Measurements from ENCODE around the gene UGT1A8.
A peak's percentile ranks its signal among the peaks of the same experiment; 100 is the strongest.

UGT1A8 gene

GRCh38 chr2:233791151-233791882, 173.9 kb downstream of the UGT1A8 start:
- DNase-seq (ENCODE audit: low spot score), result no peak
- no peak overlapping the region for H3K18ac ChIP-seq (ENCODE audit: low read length)
- H3K9ac ChIP-seq (ENCODE audit: low read depth, low read length, poor library complexity), result peak overlapping the region; percentile 3
- H2BK5ac ChIP-seq (ENCODE audit: low read length), result no peak overlapping the region
- no peaks in the 10 kb centered on the region for H3K79me1 ChIP-seq (ENCODE audit: low read depth, low read length)
- no peak overlapping the region for H3K4ac ChIP-seq (ENCODE audit: low read length)
- no peaks in the 10 kb centered on the region for H3K36me3 ChIP-seq (replicated peaks in 1 of 2; ENCODE audit: control insufficient read depth in 2 of 2, insufficient read depth in 2 of 2, low read length in 2 of 2)
- no peak overlapping the region for H3K23ac ChIP-seq (ENCODE audit: low read depth, low read length, poor library complexity)
- H3K4me3 ChIP-seq (ENCODE audit: low read length in 2 of 2), result no peak overlapping the region
- no peak overlapping the region for H2BK120ac ChIP-seq (ENCODE audit: low read depth, low read length)
- H4K8ac ChIP-seq (ENCODE audit: low read depth, low read length), result no peak overlapping the region
- H2AFZ ChIP-seq (ENCODE audit: low read length), result no peak overlapping the region
- no peak overlapping the region for H4K91ac ChIP-seq (ENCODE audit: low read depth, low read length, poor library complexity)
- no peaks in the 10 kb centered on the region for H3K9me3 ChIP-seq (replicated peaks in 1 of 2; ENCODE audit: control insufficient read depth in 2 of 2, insufficient read depth in 1 of 2, low read depth in 1 of 2, low read length in 2 of 2)
- no peak overlapping the region for H2BK12ac ChIP-seq (ENCODE audit: low read length)
- no peak overlapping the region for H2AK5ac ChIP-seq (ENCODE audit: low read depth, low read length)
- H3K4me2 ChIP-seq (ENCODE audit: insufficient read depth, low read length, poor library complexity, severe bottlenecking), result no peak overlapping the region
- no peaks in the 10 kb centered on the region for H3K4me1 ChIP-seq (ENCODE audit: control insufficient read depth in 2 of 2, insufficient read depth in 1 of 2, low read depth in 1 of 2, low read length in 2 of 2)
- no peak overlapping the region for H3K14ac ChIP-seq (ENCODE audit: low read length)
- no peak overlapping the region for H3K27ac ChIP-seq (replicated peaks; ENCODE audit: low read length)
- peaks cover 0 to 3% (median 0%) of the 10 kb centered on the region in 3 experiments for H3K27me3 ChIP-seq (ENCODE audit: control insufficient read depth in 3 of 3, insufficient read depth in 3 of 3, low read depth in 1 of 3, low read length in 3 of 3)
- WGBS, 2 donors (ENCODE audit: extremely low coverage in 2 of 2, insufficient read length in 2 of 2, insufficient replicate concordance in 1 of 2), result no CpG with 5 or more reads among the region's 18 CpGs
- peak overlapping the region; percentile 27 for H2BK15ac ChIP-seq (ENCODE audit: low read length)

DNA sequence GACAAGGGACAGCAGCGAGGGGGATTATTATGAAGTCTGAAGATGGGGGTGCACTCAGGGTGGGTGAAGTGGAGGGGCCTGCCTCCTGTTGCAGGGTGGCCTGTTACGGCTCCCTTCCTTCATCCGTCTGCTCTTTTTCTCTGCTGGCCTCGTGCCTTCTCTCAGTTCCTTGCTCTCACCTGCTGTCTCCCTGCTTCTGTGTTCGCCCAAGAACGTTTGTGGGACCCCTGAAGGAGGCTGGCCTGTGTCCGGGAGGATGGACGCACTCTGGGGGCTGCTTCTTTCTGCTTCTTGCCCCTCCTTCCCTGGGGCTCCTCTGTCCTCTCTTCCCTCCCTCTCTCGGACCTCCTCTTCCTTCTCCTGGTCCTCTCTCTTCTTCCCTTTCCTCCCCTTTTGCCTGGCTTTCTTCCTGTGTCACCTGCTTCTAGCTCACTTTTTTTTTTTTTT, 174.5 kb downstream of the UGT1A8 start:
- H3K23ac ChIP-seq (ENCODE audit: low read depth, low read length, poor library complexity), result no peak overlapping the region
- no peak overlapping the region for H2BK5ac ChIP-seq (ENCODE audit: low read length)
- H2BK15ac ChIP-seq (ENCODE audit: low read length), result no peak overlapping the region
- no peak overlapping the region for H2BK12ac ChIP-seq (ENCODE audit: low read length)
- H4K91ac ChIP-seq (ENCODE audit: low read depth, low read length, poor library complexity), result no peak overlapping the region
- no peak overlapping the region for H3K9ac ChIP-seq (ENCODE audit: low read depth, low read length, poor library complexity)
- no peak overlapping the region for H3K18ac ChIP-seq (ENCODE audit: low read length)
- H3K14ac ChIP-seq (ENCODE audit: low read length), result no peak overlapping the region
- H3K4me2 ChIP-seq (ENCODE audit: insufficient read depth, low read length, poor library complexity, severe bottlenecking), result peak overlapping the region; percentile 11
- DNase-seq (ENCODE audit: low spot score), result no peak
- peaks cover 0 to 3% (median 0%) of the 10 kb centered on the region in 3 experiments for H3K27me3 ChIP-seq (ENCODE audit: control insufficient read depth in 3 of 3, insufficient read depth in 3 of 3, low read depth in 1 of 3, low read length in 3 of 3)
- H4K8ac ChIP-seq (ENCODE audit: low read depth, low read length), result no peak overlapping the region
- no peak overlapping the region for H3K27ac ChIP-seq (replicated peaks; ENCODE audit: low read length)
- no peaks in the 10 kb centered on the region for H3K36me3 ChIP-seq (replicated peaks in 1 of 2; ENCODE audit: control insufficient read depth in 2 of 2, insufficient read depth in 2 of 2, low read length in 2 of 2)
- H2AK5ac ChIP-seq (ENCODE audit: low read depth, low read length), result no peak overlapping the region
- H3K79me1 ChIP-seq (ENCODE audit: low read depth, low read length), result no peaks in the 10 kb centered on the region
- no peaks in the 10 kb centered on the region for H3K4me1 ChIP-seq (ENCODE audit: control insufficient read depth in 2 of 2, insufficient read depth in 1 of 2, low read depth in 1 of 2, low read length in 2 of 2)
- H2BK120ac ChIP-seq (ENCODE audit: low read depth, low read length), result no peak overlapping the region
- no peaks in the 10 kb centered on the region for H3K9me3 ChIP-seq (replicated peaks in 1 of 2; ENCODE audit: control insufficient read depth in 2 of 2, insufficient read depth in 1 of 2, low read depth in 1 of 2, low read length in 2 of 2)
- no peak overlapping the region for H3K4me3 ChIP-seq (ENCODE audit: low read length in 2 of 2)
- H3K4ac ChIP-seq (ENCODE audit: low read length), result no peak overlapping the region
- H2AFZ ChIP-seq (ENCODE audit: low read length), result no peak overlapping the region
- WGBS, 2 donors (ENCODE audit: extremely low coverage in 2 of 2, insufficient read length in 2 of 2, insufficient replicate concordance in 1 of 2), result no CpG with 5 or more reads among the region's 9 CpGs

- H2BK15ac ChIP-seq (ENCODE audit: low read length), result no peak overlapping the region
- no CpG with 5 or more reads among the region's 7 CpGs for WGBS, 2 donors (ENCODE audit: extremely low coverage in 2 of 2, insufficient read length in 2 of 2, insufficient replicate concordance in 1 of 2)
Observed at GRCh38 chr2:233792720-233793119, 175.3 kb downstream of the UGT1A8 start.

DNA sequence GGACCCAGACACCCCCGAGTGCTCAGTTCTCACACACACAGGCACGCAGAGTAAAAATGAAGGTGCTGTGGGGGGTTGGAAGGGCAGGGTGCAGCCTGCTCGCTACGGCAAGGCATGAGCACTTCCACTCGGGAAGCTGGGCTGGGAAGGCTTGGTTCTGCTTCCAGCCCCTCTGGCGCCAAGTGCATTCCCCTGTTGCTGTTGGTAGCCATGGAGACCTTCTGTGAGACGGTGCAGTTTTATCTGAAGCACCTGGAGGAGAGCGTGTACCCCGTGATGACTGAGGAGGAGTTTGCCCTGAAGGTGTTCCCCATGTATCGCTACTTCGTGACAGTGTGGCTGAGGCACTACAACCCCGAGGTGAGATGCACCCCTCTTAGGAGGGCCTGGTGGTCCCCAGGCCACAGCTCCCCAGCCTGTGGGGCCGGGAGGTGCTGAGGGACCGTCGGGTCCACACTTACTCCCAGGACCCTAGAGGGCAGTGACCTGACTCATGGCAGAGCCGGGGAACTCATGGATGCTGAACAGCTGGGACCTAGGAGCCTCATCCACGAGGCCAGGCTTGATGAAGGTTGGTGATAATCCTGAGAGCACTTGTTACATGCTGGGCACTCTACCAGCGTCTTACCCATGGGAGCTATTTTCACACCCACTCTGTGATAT, 176.2 kb downstream of the UGT1A8 start:
- no peaks in the 10 kb centered on the region for H3K4me1 ChIP-seq (ENCODE audit: control insufficient read depth in 2 of 2, insufficient read depth in 1 of 2, low read depth in 1 of 2, low read length in 2 of 2)
- no CpG with 5 or more reads among the region's 18 CpGs for WGBS, 2 donors (ENCODE audit: extremely low coverage in 2 of 2, insufficient read length in 2 of 2, insufficient replicate concordance in 1 of 2)
- peak overlapping the region; percentile 20 for H3K4ac ChIP-seq (ENCODE audit: low read length)
- no peak for DNase-seq (ENCODE audit: low spot score)
- no peak overlapping the region for H2BK120ac ChIP-seq (ENCODE audit: low read depth, low read length)
- no peak overlapping the region for H2BK5ac ChIP-seq (ENCODE audit: low read length)
- H2AK5ac ChIP-seq (ENCODE audit: low read depth, low read length), result peak overlapping the region; percentile 2
- no peak overlapping the region for H4K8ac ChIP-seq (ENCODE audit: low read depth, low read length)
- H3K14ac ChIP-seq (ENCODE audit: low read length), result no peak overlapping the region
- no peak overlapping the region for H2BK12ac ChIP-seq (ENCODE audit: low read length)
- H3K4me3 ChIP-seq (ENCODE audit: low read length in 2 of 2), result no peak overlapping the region
- no peak overlapping the region for H3K27ac ChIP-seq (replicated peaks; ENCODE audit: low read length)
- no peak overlapping the region for H2AFZ ChIP-seq (ENCODE audit: low read length)
- H3K4me2 ChIP-seq (ENCODE audit: insufficient read depth, low read length, poor library complexity, severe bottlenecking), result no peak overlapping the region
- H3K18ac ChIP-seq (ENCODE audit: low read length), result no peak overlapping the region
- no peaks in the 10 kb centered on the region for H3K36me3 ChIP-seq (replicated peaks in 1 of 2; ENCODE audit: control insufficient read depth in 2 of 2, insufficient read depth in 2 of 2, low read length in 2 of 2)
- no peaks in the 10 kb centered on the region for H3K79me1 ChIP-seq (ENCODE audit: low read depth, low read length)
- no peak overlapping the region for H3K23ac ChIP-seq (ENCODE audit: low read depth, low read length, poor library complexity)
- peak overlapping the region; percentile 65 for H2BK15ac ChIP-seq (ENCODE audit: low read length)
- no peak overlapping the region for H4K91ac ChIP-seq (ENCODE audit: low read depth, low read length, poor library complexity)
- no peaks in the 10 kb centered on the region for H3K9me3 ChIP-seq (replicated peaks in 1 of 2; ENCODE audit: control insufficient read depth in 2 of 2, insufficient read depth in 1 of 2, low read depth in 1 of 2, low read length in 2 of 2)
- peak overlapping the region; percentile 34 for H3K9ac ChIP-seq (ENCODE audit: low read depth, low read length, poor library complexity)
- peaks cover 0 to 3% (median 0%) of the 10 kb centered on the region in 3 experiments for H3K27me3 ChIP-seq (ENCODE audit: control insufficient read depth in 3 of 3, insufficient read depth in 3 of 3, low read depth in 1 of 3, low read length in 3 of 3)

More at GRCh38 chr2:233792720-233793119, 175.3 kb downstream of the UGT1A8 start:
- Histone ChIP-seq H3K4ac (ENCODE audit: low read length) (no peak overlapping the region), H3K9me3 (replicated peaks in 1 of 2; ENCODE audit: control insufficient read depth in 2 of 2, insufficient read depth in 1 of 2, low read depth in 1 of 2, low read length in 2 of 2) (no peaks in the 10 kb centered on the region), H3K4me3 (ENCODE audit: low read length in 2 of 2) (peak overlapping the region in 1 of 2 donors; percentile 61), H3K9ac (ENCODE audit: low read depth, low read length, poor library complexity) (no peak overlapping the region), H2BK120ac (ENCODE audit: low read depth, low read length) (no peak overlapping the region), H3K27ac (replicated peaks; ENCODE audit: low read length) (no peak overlapping the region), H3K23ac (ENCODE audit: low read depth, low read length, poor library complexity) (no peak overlapping the region), H3K18ac (ENCODE audit: low read length) (no peak overlapping the region), H2BK12ac (ENCODE audit: low read length) (no peak overlapping the region), H2BK5ac (ENCODE audit: low read length) (no peak overlapping the region), H3K4me2 (ENCODE audit: insufficient read depth, low read length, poor library complexity, severe bottlenecking) (no peak overlapping the region), H2AFZ (ENCODE audit: low read length) (no peak overlapping the region), H4K91ac (ENCODE audit: low read depth, low read length, poor library complexity) (no peak overlapping the region), H3K4me1 (ENCODE audit: control insufficient read depth in 2 of 2, insufficient read depth in 1 of 2, low read depth in 1 of 2, low read length in 2 of 2) (no peaks in the 10 kb centered on the region), H2AK5ac (ENCODE audit: low read depth, low read length) (no peak overlapping the region), H3K36me3 (replicated peaks in 1 of 2; ENCODE audit: control insufficient read depth in 2 of 2, insufficient read depth in 2 of 2, low read length in 2 of 2) (no peaks in the 10 kb centered on the region), H3K14ac (ENCODE audit: low read length) (no peak overlapping the region), H3K79me1 (ENCODE audit: low read depth, low read length) (no peaks in the 10 kb centered on the region), H4K8ac (ENCODE audit: low read depth, low read length) (no peak overlapping the region), H3K27me3 (ENCODE audit: control insufficient read depth in 3 of 3, insufficient read depth in 3 of 3, low read depth in 1 of 3, low read length in 3 of 3) (peaks cover 0 to 3% (median 0%) of the 10 kb centered on the region in 3 experiments)
- DNase-seq (ENCODE audit: low spot score), result no peak

Data from neuronal stem cell (in vitro differentiated cells).